B cell (primary cell): ENCODE data around the gene GPX7.

Experiments
- CTCF ChIP-seq: fragments of 200-600 bp; IDR thresholded peaks from one replicate; pipeline ENCODE4 v1.8.0; 2022; ENCODE audit warnings: antibody characterized with exemption, mild to moderate bottlenecking
- EZH2 ChIP-seq: IDR thresholded peaks from 2 replicates; pipeline ENCODE4 v1.6.1; 2012; ENCODE audit warnings: borderline replicate concordance, low read depth, mild to moderate bottlenecking, moderate library complexity, low read length; ENCODE audit not compliant: insufficient read depth, poor library complexity, severe bottlenecking

- no peak for TF ChIP-seq CTCF
- no peak for TF ChIP-seq EZH2
Observed at GRCh38 chr1:52552505-52553361, 49.4 kb upstream of the GPX7 start, which contains the start of gene TUT4.
